OCI-LY7 (cell line): ENCODE measurements around the gene TPCN1.

ENCODE experiments used
- EZH2phosphoT487 ChIP-seq: fragments of 200-600 bp; sonication (generic); IDR thresholded peaks from 2 replicates; pipeline ENCODE4 v1.6.1; 2018; ENCODE audit warnings: low read depth, borderline replicate concordance, mild to moderate bottlenecking, mixed run types, antibody characterized with exemption, low read length, moderate library complexity, mixed read lengths
- TF ChIP-seq, protein P1 (sequence below): fragments of 200-600 bp; sonication (generic); conservative IDR thresholded peaks from 2 replicates; pipeline ENCODE4 v1.5.1; 2014; ENCODE audit warnings: mild to moderate bottlenecking, antibody characterized with exemption, low read length, moderate library complexity, mixed read lengths

DNA sequence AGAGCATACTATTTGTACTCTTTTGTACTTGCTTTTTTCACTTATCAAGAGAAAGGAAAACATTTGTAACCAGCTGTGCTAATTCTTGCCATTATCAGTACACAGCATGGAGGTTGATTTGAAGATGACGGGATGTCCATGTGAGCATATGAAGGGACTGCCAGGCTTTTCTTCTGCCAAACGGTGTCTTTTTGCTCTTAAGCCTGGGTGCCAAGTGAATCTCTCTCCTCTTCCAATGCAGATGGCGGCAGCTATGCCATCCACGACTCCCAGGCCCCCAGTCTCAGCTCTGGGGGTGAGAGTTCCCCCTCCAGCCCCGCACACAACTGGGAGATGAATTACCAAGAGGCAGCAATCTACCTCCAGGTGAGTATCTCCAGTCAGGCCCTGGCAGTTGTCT, 38.9 kb downstream of the TPCN1 start:
- TF ChIP-seq, protein P1, sequence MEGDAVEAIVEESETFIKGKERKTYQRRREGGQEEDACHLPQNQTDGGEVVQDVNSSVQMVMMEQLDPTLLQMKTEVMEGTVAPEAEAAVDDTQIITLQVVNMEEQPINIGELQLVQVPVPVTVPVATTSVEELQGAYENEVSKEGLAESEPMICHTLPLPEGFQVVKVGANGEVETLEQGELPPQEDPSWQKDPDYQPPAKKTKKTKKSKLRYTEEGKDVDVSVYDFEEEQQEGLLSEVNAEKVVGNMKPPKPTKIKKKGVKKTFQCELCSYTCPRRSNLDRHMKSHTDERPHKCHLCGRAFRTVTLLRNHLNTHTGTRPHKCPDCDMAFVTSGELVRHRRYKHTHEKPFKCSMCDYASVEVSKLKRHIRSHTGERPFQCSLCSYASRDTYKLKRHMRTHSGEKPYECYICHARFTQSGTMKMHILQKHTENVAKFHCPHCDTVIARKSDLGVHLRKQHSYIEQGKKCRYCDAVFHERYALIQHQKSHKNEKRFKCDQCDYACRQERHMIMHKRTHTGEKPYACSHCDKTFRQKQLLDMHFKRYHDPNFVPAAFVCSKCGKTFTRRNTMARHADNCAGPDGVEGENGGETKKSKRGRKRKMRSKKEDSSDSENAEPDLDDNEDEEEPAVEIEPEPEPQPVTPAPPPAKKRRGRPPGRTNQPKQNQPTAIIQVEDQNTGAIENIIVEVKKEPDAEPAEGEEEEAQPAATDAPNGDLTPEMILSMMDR: no peak
- no peak for TF ChIP-seq EZH2phosphoT487
